PFSK-1 (cell line): ENCODE results near the gene DHRSX.

Experiments used
- FOXP2 ChIP-seq: optimal IDR thresholded peaks from 2 replicates; pipeline ENCODE3; 2011; ENCODE audit warnings: borderline replicate concordance, control low read depth, inconsistent platforms; ENCODE audit not compliant: insufficient read depth; ENCODE audit errors: extremely low read length, extremely low read depth
- POLR2AphosphoS5 ChIP-seq: IDR thresholded peaks from 2 replicates; pipeline ENCODE4 v1.6.1; 2012; ENCODE audit warnings: low read depth, mild to moderate bottlenecking, control low read depth, low read length, moderate library complexity
- REST ChIP-seq, 2 experiments: IDR thresholded peaks; 2 replicates each; pipeline versions ENCODE4 v1.6.1 to v1.8.0; 2011 to 2012; ENCODE audit warnings: low read depth in 2 of 2, low read length in 2 of 2, control low read depth in 1 of 2, inconsistent platforms in 1 of 2, mild to moderate bottlenecking in 1 of 2, moderate library complexity in 1 of 2; ENCODE audit not compliant: insufficient read depth in 1 of 2
- SIN3A ChIP-seq: IDR thresholded peaks from 2 replicates; pipeline ENCODE4 v1.6.1; 2012; ENCODE audit warnings: mild to moderate bottlenecking, low read length, moderate library complexity, borderline replicate concordance; ENCODE audit not compliant: insufficient read depth
- TAF1 ChIP-seq: IDR thresholded peaks from 2 replicates; pipeline ENCODE4 v1.6.1; 2012; ENCODE audit warnings: low read length, control low read depth, borderline replicate concordance; ENCODE audit not compliant: insufficient read depth

DHRSX gene

DNA sequence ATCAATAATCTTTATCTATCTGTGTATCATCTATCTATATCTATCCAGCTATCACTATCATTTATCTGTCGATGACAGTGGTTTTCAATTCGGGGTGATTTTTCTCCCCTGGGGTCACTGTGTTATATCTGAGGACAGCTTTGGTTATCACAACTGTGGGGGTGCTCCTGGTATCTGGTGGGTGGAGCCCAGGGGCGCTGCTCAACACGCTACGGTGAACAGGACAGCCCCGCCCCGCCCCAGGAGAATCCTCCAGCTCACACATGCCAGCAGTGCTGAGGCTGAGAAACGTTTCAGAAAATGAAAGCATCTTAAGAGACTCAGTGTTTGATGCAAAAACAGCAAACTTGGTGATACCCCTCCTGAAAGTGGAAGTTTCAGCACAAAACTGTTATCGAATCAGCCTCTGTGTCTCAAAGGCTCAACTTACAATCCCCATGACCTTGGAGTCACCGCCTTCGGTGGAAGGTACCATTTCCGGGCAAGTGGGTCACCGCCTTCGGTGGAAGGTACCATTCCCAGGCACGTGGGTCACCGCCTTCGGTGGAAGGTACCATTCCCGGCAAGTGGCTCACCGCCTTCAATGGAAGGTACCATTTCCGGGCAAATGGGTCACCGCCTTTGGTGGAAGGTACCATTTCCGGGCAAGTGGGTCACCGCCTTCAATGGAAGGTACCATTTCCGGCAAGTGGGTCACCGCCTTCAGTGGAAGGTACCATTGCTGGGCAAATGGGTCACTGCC is 315.3 kb downstream of the DHRSX start:
- no peak for TF ChIP-seq POLR2AphosphoS5
- no peak for TF ChIP-seq FOXP2
- TF ChIP-seq REST (IDR thresholded peaks at IDR 0.05; ENCODE audit: insufficient read depth in 1 of 2, low read depth in 2 of 2, low read length in 2 of 2), result no peak
- TF ChIP-seq TAF1, result no peak
- TF ChIP-seq SIN3A, result no peak

- TF ChIP-seq REST (IDR thresholded peaks at IDR 0.05; ENCODE audit: insufficient read depth in 1 of 2, low read depth in 2 of 2, low read length in 2 of 2) (no peak), SIN3A (no peak), TAF1 (no peak), FOXP2 (no peak), POLR2AphosphoS5 (no peak)
Observed at GRCh38 chrX:2184089-2184488, 316.7 kb downstream of the DHRSX start.

DNA sequence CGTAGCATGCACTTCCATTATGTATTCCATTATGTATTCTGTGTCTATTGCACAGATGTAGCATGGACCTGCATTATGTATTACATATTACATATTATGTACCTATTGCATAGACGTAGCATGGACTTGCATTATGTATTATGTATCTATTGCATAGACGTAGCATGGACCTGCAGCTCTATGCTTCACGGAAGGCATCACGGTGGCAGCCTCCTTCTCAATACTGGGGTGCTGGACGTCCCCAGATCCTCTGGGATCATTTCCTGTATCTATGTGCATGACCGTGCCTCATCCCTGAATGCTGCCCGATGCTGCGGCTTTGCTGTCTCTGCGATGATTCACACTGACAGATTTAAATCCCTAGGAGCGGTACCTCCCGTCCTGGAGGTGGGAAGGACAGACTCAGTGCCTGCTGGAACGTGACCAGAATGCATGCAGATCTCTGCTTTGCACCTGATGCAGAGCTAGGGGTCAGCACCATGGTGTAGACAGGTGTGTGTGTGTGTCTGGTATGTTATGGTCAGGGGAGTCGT is 317.5 kb downstream of the DHRSX start:
- no peak for TF ChIP-seq POLR2AphosphoS5
- TF ChIP-seq REST (IDR thresholded peaks at IDR 0.05; ENCODE audit: insufficient read depth in 1 of 2, low read depth in 2 of 2, low read length in 2 of 2), result no peak
- no peak for TF ChIP-seq SIN3A
- no peak for TF ChIP-seq FOXP2
- no peak for TF ChIP-seq TAF1

DNA sequence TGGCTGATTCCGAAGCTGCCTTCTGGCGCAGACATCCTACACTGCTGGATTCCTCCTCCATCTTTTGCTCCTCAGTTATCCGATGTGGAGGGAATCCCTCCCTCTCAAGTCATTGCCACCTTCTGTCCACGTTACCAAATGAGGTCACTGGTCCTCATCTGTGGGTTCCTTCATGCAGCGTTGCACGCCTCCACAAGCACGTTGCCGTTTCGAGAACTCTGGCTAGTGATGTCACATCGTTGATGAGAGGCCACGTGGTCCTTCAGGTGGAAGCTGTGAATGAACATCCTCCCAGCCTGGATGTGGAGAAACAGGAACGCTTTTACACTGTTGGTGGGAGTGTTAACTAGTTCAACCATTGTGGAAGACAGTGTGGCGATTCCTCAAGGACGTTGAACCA is 323.2 kb downstream of the DHRSX start:
- no peak for TF ChIP-seq POLR2AphosphoS5
- TF ChIP-seq TAF1, result no peak
- no peak for TF ChIP-seq FOXP2
- no peak for TF ChIP-seq SIN3A
- TF ChIP-seq REST (IDR thresholded peaks at IDR 0.05; ENCODE audit: insufficient read depth in 1 of 2, low read depth in 2 of 2, low read length in 2 of 2), result no peak
